Trophoblast cell (in vitro differentiated cells and primary cell): Measurements from ENCODE around the gene SDCBP2.

ENCODE experiments used
- DNase-seq, 2 donors: peaks; one replicate each; pipeline ENCODE4 v3.0.0-alpha.2; 2016
- H2AFZ ChIP-seq: 2 replicates; pipeline ENCODE4 v1.6.1; 2013; ENCODE audit warnings: low read length, moderate library complexity, mild to moderate bottlenecking; ENCODE audit not compliant: insufficient read depth, poor library complexity
- H2AK5ac ChIP-seq: 2 replicates; pipeline ENCODE4 v1.6.1; 2013; ENCODE audit warnings: mild to moderate bottlenecking, low read length
- H2BK120ac ChIP-seq: 2 replicates; pipeline ENCODE4 v1.6.1; 2013; ENCODE audit warnings: low read length, mild to moderate bottlenecking, moderate library complexity; ENCODE audit not compliant: insufficient read depth, poor library complexity
- H2BK12ac ChIP-seq: 2 replicates; pipeline ENCODE4 v1.6.1; 2013; ENCODE audit warnings: mild to moderate bottlenecking, low read length, moderate library complexity
- H2BK5ac ChIP-seq: 2 replicates; pipeline ENCODE4 v1.6.1; 2013; ENCODE audit warnings: low read length, low read depth, moderate library complexity, mild to moderate bottlenecking; ENCODE audit not compliant: poor library complexity
- H3K14ac ChIP-seq: 2 replicates; pipeline ENCODE4 v1.6.1; 2013; ENCODE audit warnings: mild to moderate bottlenecking, low read length
- H3K18ac ChIP-seq: 2 replicates; pipeline ENCODE4 v1.6.1; 2013; ENCODE audit warnings: mild to moderate bottlenecking, low read length
- H3K23ac ChIP-seq: 2 replicates; pipeline ENCODE4 v1.6.1; 2013; ENCODE audit warnings: low read length
- H3K27ac ChIP-seq: 2 replicates; pipeline ENCODE4 v1.5.1; 2013; ENCODE audit warnings: low read depth, mild to moderate bottlenecking, inconsistent platforms, low read length, moderate library complexity
- H3K27me3 ChIP-seq: 2 replicates; pipeline ENCODE4 v1.6.1; 2013; ENCODE audit warnings: inconsistent platforms, mild to moderate bottlenecking, low read length, moderate library complexity; ENCODE audit not compliant: insufficient read depth
- H3K36me3 ChIP-seq, 2 experiments: 1 replicate in 1 of 2; 2 replicates in 1 of 2; pipeline ENCODE4 v1.6.1; 2013; ENCODE audit warnings: low read length in 2 of 2, mild to moderate bottlenecking in 2 of 2, moderate library complexity in 1 of 2; ENCODE audit not compliant: insufficient read depth in 2 of 2, control insufficient read depth in 1 of 2
- H3K4ac ChIP-seq: 2 replicates; pipeline ENCODE4 v1.6.1; 2013; ENCODE audit warnings: low read depth, mild to moderate bottlenecking, low read length, moderate library complexity
- H3K4me1 ChIP-seq, 2 experiments: 1 replicate in 1 of 2; 2 replicates in 1 of 2; pipeline ENCODE4 v1.6.1; 2013; ENCODE audit warnings: low read length in 2 of 2, mild to moderate bottlenecking in 2 of 2, moderate library complexity in 1 of 2; ENCODE audit not compliant: insufficient read depth in 2 of 2, control insufficient read depth in 1 of 2
- H3K4me2 ChIP-seq: 2 replicates; pipeline ENCODE4 v1.6.1; 2013; ENCODE audit warnings: inconsistent platforms, mild to moderate bottlenecking, low read length, moderate library complexity
- H3K4me3 ChIP-seq: 2 replicates; pipeline ENCODE4 v1.5.1; 2013; ENCODE audit warnings: mild to moderate bottlenecking, low read depth, low read length, inconsistent platforms
- H3K79me1 ChIP-seq: one replicate; pipeline ENCODE4 v1.6.1; 2013; ENCODE audit warnings: low read length
- H3K79me2 ChIP-seq: 2 replicates; pipeline ENCODE4 v1.6.1; 2013; ENCODE audit warnings: low read length, mild to moderate bottlenecking; ENCODE audit not compliant: control insufficient read depth, insufficient read depth, poor library complexity
- H3K9ac ChIP-seq: 2 replicates; pipeline ENCODE4 v1.6.1; 2013; ENCODE audit warnings: mild to moderate bottlenecking, low read length
- H3K9me3 ChIP-seq: 2 replicates; pipeline ENCODE4 v1.6.1; 2013; ENCODE audit warnings: low read depth, mild to moderate bottlenecking, control low read depth, inconsistent platforms, low read length; ENCODE audit not compliant: insufficient read depth
- H4K12ac ChIP-seq: 2 replicates; pipeline ENCODE4 v1.6.1; 2013; ENCODE audit warnings: low read depth, mild to moderate bottlenecking, low read length, moderate library complexity
- H4K8ac ChIP-seq: 2 replicates; pipeline ENCODE4 v1.6.1; 2013; ENCODE audit warnings: low read depth, mild to moderate bottlenecking, low read length, moderate library complexity
- H4K91ac ChIP-seq: one replicate; pipeline ENCODE4 v1.6.1; 2013; ENCODE audit warnings: low read depth, mild to moderate bottlenecking, low read length, moderate library complexity
- WGBS: extraction: QIAGEN DNeasy Blood & Tissue Kit; methylation state at CpG from one replicate; pipeline ENCODE4 v1.1.7; 2013; ENCODE audit warnings: missing lambda C conversion rate; ENCODE audit not compliant: insufficient read length, insufficient coverage; ENCODE audit errors: extremely low coverage; 5-methylcytosine and 5-hydroxymethylcytosine counted together

SDCBP2 gene

GRCh38 chr20:1265226-1265915 is 63.6 kb downstream of the SDCBP2 start:
- Histone ChIP-seq H3K9me3 (no peaks in the 10 kb centered on the region), H3K4me2 (peak overlapping the region; percentile 93), H3K4me1 (peaks cover 0 to 6% of the 10 kb centered on the region in 2 experiments), H3K4me3 (no peak overlapping the region), H2BK120ac (no peak overlapping the region), H3K27ac (no peak overlapping the region), H3K36me3 (no peaks in the 10 kb centered on the region), H3K9ac (no peak overlapping the region), H3K14ac (no peak overlapping the region), H3K23ac (no peak overlapping the region), H3K27me3 (no peaks in the 10 kb centered on the region), H4K12ac (no peak overlapping the region), H3K79me1 (no peaks in the 10 kb centered on the region), H3K79me2 (no peaks in the 10 kb centered on the region), H2AFZ (no peak overlapping the region), H2BK12ac (no peak overlapping the region), H3K4ac (no peak overlapping the region), H3K18ac (no peak overlapping the region), H4K91ac (no peak overlapping the region), H4K8ac (no peak overlapping the region), H2BK5ac (no peak overlapping the region), H2AK5ac (no peak overlapping the region)
- DNase-seq = peak in 1 of 2 donors; percentile 33
- WGBS = no CpG with 5 or more reads among the region's 4 CpGs

DNA sequence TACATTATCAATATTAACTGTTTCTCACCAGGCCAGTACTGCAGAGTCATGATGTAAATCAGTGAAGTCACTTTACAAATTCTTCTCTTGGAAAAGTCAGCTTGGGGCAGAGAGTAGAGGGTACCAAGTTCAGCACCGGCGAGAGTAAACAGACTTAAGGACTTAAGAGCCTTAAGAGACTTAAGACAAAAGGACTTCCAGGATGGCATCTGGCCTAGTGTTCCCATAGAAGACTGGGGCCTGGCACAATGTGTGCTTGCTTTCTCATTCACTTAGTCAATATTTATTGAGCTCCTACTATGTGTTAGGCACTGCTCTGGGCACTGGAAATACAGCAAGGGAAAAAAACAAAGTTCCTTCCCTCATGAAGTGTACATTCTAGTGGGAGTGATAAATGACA is 64.2 kb downstream of the SDCBP2 start:
- no peak overlapping the region for H3K9ac ChIP-seq
- H4K12ac ChIP-seq = no peak overlapping the region
- no peaks in the 10 kb centered on the region for H3K9me3 ChIP-seq
- no peak overlapping the region for H3K23ac ChIP-seq
- no peak overlapping the region for H2BK120ac ChIP-seq
- H4K91ac ChIP-seq = no peak overlapping the region
- H3K4me2 ChIP-seq = no peak overlapping the region
- H3K4me3 ChIP-seq = no peak overlapping the region
- H3K36me3 ChIP-seq = no peaks in the 10 kb centered on the region
- no peaks in the 10 kb centered on the region for H3K79me1 ChIP-seq
- no peak overlapping the region for H3K27ac ChIP-seq
- H3K14ac ChIP-seq = no peak overlapping the region
- H3K4ac ChIP-seq = no peak overlapping the region
- peaks cover 0 to 6% of the 10 kb centered on the region in 2 experiments for H3K4me1 ChIP-seq
- no peaks in the 10 kb centered on the region for H3K79me2 ChIP-seq
- no peak overlapping the region for H2BK5ac ChIP-seq
- DNase-seq = no peak
- H2BK12ac ChIP-seq = no peak overlapping the region
- H3K18ac ChIP-seq = no peak overlapping the region
- no peaks in the 10 kb centered on the region for H3K27me3 ChIP-seq
- no peak overlapping the region for H2AK5ac ChIP-seq
- no peak overlapping the region for H4K8ac ChIP-seq
- WGBS = no CpG with 5 or more reads among the region's 2 CpGs
- H2AFZ ChIP-seq = no peak overlapping the region

GRCh38 chr20:1263853-1264252 is 65.1 kb downstream of the SDCBP2 start:
- no peak overlapping the region for H3K23ac ChIP-seq
- H4K91ac ChIP-seq = no peak overlapping the region
- no peak overlapping the region for H4K8ac ChIP-seq
- no peak overlapping the region for H3K18ac ChIP-seq
- no CpG with 5 or more reads among the region's 1 CpG for WGBS
- no peaks in the 10 kb centered on the region for H3K36me3 ChIP-seq
- H4K12ac ChIP-seq = no peak overlapping the region
- no peaks in the 10 kb centered on the region for H3K79me2 ChIP-seq
- H3K4me2 ChIP-seq = no peak overlapping the region
- no peak overlapping the region for H3K4me3 ChIP-seq
- no peak overlapping the region for H2AFZ ChIP-seq
- H3K4me1 ChIP-seq = peaks cover 0 to 6% of the 10 kb centered on the region in 2 experiments
- H3K4ac ChIP-seq = no peak overlapping the region
- no peak overlapping the region for H3K9ac ChIP-seq
- no peak overlapping the region for H2AK5ac ChIP-seq
- no peak for DNase-seq
- no peaks in the 10 kb centered on the region for H3K27me3 ChIP-seq
- H2BK120ac ChIP-seq = no peak overlapping the region
- no peak overlapping the region for H2BK5ac ChIP-seq
- no peaks in the 10 kb centered on the region for H3K79me1 ChIP-seq
- no peak overlapping the region for H2BK12ac ChIP-seq
- no peak overlapping the region for H3K14ac ChIP-seq
- H3K27ac ChIP-seq = no peak overlapping the region
- H3K9me3 ChIP-seq = no peaks in the 10 kb centered on the region
